HepG2 (cell line): ENCODE results near the gene ZMYND19. TPM values are rescaled to one million over a fixed set of nuclear protein-coding genes. Genes with fewer than 3 reads are reported as not detected.

ENCODE experiments used
- EHMT2 ChIP-seq: fragments of 200-600 bp; sonication (generic); IDR thresholded peaks from 2 replicates; pipeline ENCODE4 v1.7.0; 2017; ENCODE audit warnings: antibody characterized with exemption, low read depth, low read length, borderline replicate concordance
- ETV6 ChIP-seq: sonication (generic); formaldehyde crosslinking; conservative IDR thresholded peaks from 2 replicates; pipeline ENCODE4 v1.4.0; 2020; ENCODE audit warnings: missing genetic modification reagents
- GPN1 ChIP-seq: sonication (generic); formaldehyde crosslinking; IDR thresholded peaks from 2 replicates; pipeline ENCODE4 v1.5.1; 2020; ENCODE audit warnings: missing genetic modification reagents, borderline replicate concordance
- HOXA3 ChIP-seq: sonication (generic); formaldehyde crosslinking; IDR thresholded peaks from 2 replicates; pipeline ENCODE4 v1.5.0; 2020; ENCODE audit warnings: missing genetic modification reagents
- MYPOP ChIP-seq: sonication (generic); formaldehyde crosslinking; IDR thresholded peaks from 2 replicates; pipeline ENCODE4 v1.8.1; 2023; ENCODE audit warnings: mild to moderate bottlenecking, moderate library complexity, missing genetic modification reagents
- SOX6 ChIP-seq, 2 experiments: fragments of 450-650 bp in 1 of 2; sonication (generic) in 1 of 2; formaldehyde crosslinking in 1 of 2; IDR thresholded peaks; 2 replicates each; pipeline versions ENCODE4 v1.4.0 to v1.6.1; 2017 to 2020; ENCODE audit warnings: antibody characterized with exemption in 1 of 2, mild to moderate bottlenecking in 1 of 2, missing genetic modification reagents in 1 of 2
- SRSF1 ChIP-seq: fragments of 200-400 bp; formaldehyde crosslinking; optimal IDR thresholded peaks from 2 replicates; pipeline ENCODE3; 2017; ENCODE audit warnings: mild to moderate bottlenecking, low read depth, low read length, moderate library complexity
- ZMYM4 ChIP-seq: sonication (generic); formaldehyde crosslinking; IDR thresholded peaks from 2 replicates; pipeline ENCODE4 v1.8.1; 2023; ENCODE audit warnings: mild to moderate bottlenecking, missing genetic modification reagents
- ZNF281 ChIP-seq: sonication (generic); formaldehyde crosslinking; IDR thresholded peaks from 2 replicates; pipeline ENCODE4 v1.4.0; 2020; ENCODE audit warnings: missing genetic modification reagents, borderline replicate concordance
- ZNF33B ChIP-seq: sonication (generic); formaldehyde crosslinking; IDR thresholded peaks from 2 replicates; pipeline ENCODE4 v1.5.1; 2020; ENCODE audit warnings: mild to moderate bottlenecking, missing genetic modification reagents
- ZNF530 ChIP-seq: sonication (generic); formaldehyde crosslinking; IDR thresholded peaks from 2 replicates; pipeline ENCODE4 v1.5.0; 2020; ENCODE audit warnings: low read depth, mild to moderate bottlenecking, missing genetic modification reagents
- ZNF687 ChIP-seq: sonication (generic); formaldehyde crosslinking; IDR thresholded peaks from 2 replicates; pipeline ENCODE4 v1.5.1; 2020; ENCODE audit warnings: mild to moderate bottlenecking, missing genetic modification reagents, moderate library complexity
- ZNF777 ChIP-seq: sonication (generic); formaldehyde crosslinking; IDR thresholded peaks from 2 replicates; pipeline ENCODE4 v1.4.0; 2020; ENCODE audit warnings: missing genetic modification reagents
- ZNF883 ChIP-seq: sonication (generic); formaldehyde crosslinking; IDR thresholded peaks from 2 replicates; pipeline ENCODE4 v1.5.1; 2020; ENCODE audit warnings: mild to moderate bottlenecking, missing genetic modification reagents; ENCODE audit errors: not compliant biosample characterization
- polyA plus RNA-seq, 8 experiments: library from polyadenylated mRNA; depleted of rRNA in 3 of 8; stranded (reverse) in 7 of 8; unstranded in 1 of 8; fragments of >200 nt; fragmentation: Illumina TruSeq in 4 of 8; extraction: Trizol in 4 of 8; gene quantifications; 2 replicates each; pipeline versions ENCODE4 v1.2.1 to v1.2.3, GENCODE V29; 2011 to 2016; ENCODE audit warnings: low read depth in 4 of 8, missing spikeins in 1 of 8, mixed read lengths in 1 of 8; ENCODE audit not compliant: insufficient read depth in 1 of 8
- total RNA-seq, 5 experiments: library from RNA; depleted of rRNA; stranded (reverse); fragments of >200 nt; fragmentation: Illumina TruSeq; extraction: Trizol; gene quantifications; 2 replicates each; pipeline ENCODE4 v1.2.3, GENCODE V29; 2016; ENCODE audit warnings: low read depth in 1 of 5
- TF ChIP-seq, protein P1 (sequence below): sonication (generic); formaldehyde crosslinking; IDR thresholded peaks from 2 replicates; pipeline ENCODE4; 2020; ENCODE audit warnings: missing genetic modification reagents, mild to moderate bottlenecking, borderline replicate concordance
- TF ChIP-seq, protein P2 (sequence below): IDR thresholded peaks from 2 replicates; pipeline ENCODE4 v1.6.1; 2016; ENCODE audit warnings: mild to moderate bottlenecking, missing biosample characterization, missing genetic modification reagents

Gene ZMYND19
- total and polyA plus RNA-seq, 2 of the 13 experiments (the other 11 are each of a cell fraction or from before 2014, with no cell fraction given) = 21.3 to 38.7 TPM

DNA sequence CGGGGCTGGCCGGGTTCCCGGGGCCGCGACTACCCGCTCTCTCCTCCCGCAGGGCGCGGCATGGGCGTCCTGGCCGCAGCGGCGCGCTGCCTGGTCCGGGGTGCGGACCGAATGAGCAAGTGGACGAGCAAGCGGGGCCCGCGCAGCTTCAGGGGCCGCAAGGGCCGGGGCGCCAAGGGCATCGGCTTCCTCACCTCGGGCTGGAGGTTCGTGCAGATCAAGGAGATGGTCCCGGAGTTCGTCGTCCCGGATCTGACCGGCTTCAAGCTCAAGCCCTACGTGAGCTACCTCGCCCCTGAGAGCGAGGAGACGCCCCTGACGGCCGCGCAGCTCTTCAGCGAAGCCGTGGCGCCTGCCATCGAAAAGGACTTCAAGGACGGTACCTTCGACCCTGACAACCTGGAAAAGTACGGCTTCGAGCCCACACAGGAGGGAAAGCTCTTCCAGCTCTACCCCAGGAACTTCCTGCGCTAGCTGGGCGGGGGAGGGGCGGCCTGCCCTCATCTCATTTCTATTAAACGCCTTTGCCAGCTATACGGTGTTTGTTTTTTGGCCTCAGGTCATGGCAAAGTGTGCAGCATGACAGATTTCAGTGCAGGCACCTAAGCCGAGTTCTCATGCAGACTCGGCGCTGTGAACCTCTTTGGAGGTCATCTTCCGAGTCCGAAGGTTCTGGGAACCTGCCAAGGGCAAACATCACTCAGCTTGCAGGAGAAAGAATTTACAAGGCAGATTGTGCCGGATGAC, 38.1 kb downstream of the ZMYND19 start (continued):
- TF ChIP-seq SOX6 (IDR thresholded peaks at IDR 0.05) = no peak
- TF ChIP-seq SOX6 (CRISPR knock-in tag; IDR thresholded peaks at IDR 0.05) = 0 out of 2 replicates have a peak, but pooled peaks have one; percentile 14
- peak; percentile 37; the same call in 1 of the 2 replicates for TF ChIP-seq HOXA3
- peak; percentile 66 for TF ChIP-seq ZNF687 (CRISPR knock-in tag)
- no peak for TF ChIP-seq GPN1 (CRISPR knock-in tag)
- no peak for TF ChIP-seq ZNF777 (CRISPR knock-in tag)
- no peak for TF ChIP-seq SRSF1
- TF ChIP-seq, protein P1, sequence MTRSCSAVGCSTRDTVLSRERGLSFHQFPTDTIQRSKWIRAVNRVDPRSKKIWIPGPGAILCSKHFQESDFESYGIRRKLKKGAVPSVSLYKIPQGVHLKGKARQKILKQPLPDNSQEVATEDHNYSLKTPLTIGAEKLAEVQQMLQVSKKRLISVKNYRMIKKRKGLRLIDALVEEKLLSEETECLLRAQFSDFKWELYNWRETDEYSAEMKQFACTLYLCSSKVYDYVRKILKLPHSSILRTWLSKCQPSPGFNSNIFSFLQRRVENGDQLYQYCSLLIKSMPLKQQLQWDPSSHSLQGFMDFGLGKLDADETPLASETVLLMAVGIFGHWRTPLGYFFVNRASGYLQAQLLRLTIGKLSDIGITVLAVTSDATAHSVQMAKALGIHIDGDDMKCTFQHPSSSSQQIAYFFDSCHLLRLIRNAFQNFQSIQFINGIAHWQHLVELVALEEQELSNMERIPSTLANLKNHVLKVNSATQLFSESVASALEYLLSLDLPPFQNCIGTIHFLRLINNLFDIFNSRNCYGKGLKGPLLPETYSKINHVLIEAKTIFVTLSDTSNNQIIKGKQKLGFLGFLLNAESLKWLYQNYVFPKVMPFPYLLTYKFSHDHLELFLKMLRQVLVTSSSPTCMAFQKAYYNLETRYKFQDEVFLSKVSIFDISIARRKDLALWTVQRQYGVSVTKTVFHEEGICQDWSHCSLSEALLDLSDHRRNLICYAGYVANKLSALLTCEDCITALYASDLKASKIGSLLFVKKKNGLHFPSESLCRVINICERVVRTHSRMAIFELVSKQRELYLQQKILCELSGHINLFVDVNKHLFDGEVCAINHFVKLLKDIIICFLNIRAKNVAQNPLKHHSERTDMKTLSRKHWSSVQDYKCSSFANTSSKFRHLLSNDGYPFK (CRISPR knock-in tag) = 0 out of 2 replicates have a peak, but pooled peaks have one; percentile 23
- TF ChIP-seq, protein P2, sequence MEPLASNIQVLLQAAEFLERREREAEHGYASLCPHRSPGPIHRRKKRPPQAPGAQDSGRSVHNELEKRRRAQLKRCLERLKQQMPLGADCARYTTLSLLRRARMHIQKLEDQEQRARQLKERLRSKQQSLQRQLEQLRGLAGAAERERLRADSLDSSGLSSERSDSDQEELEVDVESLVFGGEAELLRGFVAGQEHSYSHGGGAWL = 0 out of 2 replicates have a peak, but pooled peaks have one; percentile 15
- TF ChIP-seq ZMYM4 (CRISPR knock-in tag) = peak; percentile 28; the same call in 1 of the 2 replicates
- peak; percentile 38 for TF ChIP-seq ZNF883 (CRISPR knock-in tag)
- TF ChIP-seq MYPOP (CRISPR knock-in tag) = peak; percentile 64; the same call in 1 of the 2 replicates
- TF ChIP-seq ZNF530 (CRISPR knock-in tag) = no peak
- peak; percentile 65; the same call in 1 of the 2 replicates for TF ChIP-seq ZNF33B (CRISPR knock-in tag)
- TF ChIP-seq ZNF281 (CRISPR knock-in tag) = peak; percentile 53
- no peak for TF ChIP-seq ETV6 (CRISPR knock-in tag)
- no peak for TF ChIP-seq EHMT2
